HG03175 (cell line): ENCODE data around the gene JADE1.

Source experiments
- ATAC-seq: cut with Tn5 transposase; IDR thresholded peaks from one replicate; pipeline ENCODE4 v1.9.1; 2021; ENCODE audit warnings: mild to moderate bottlenecking, moderate library complexity; ENCODE audit not compliant: unreplicated experiment

Gene JADE1

DNA sequence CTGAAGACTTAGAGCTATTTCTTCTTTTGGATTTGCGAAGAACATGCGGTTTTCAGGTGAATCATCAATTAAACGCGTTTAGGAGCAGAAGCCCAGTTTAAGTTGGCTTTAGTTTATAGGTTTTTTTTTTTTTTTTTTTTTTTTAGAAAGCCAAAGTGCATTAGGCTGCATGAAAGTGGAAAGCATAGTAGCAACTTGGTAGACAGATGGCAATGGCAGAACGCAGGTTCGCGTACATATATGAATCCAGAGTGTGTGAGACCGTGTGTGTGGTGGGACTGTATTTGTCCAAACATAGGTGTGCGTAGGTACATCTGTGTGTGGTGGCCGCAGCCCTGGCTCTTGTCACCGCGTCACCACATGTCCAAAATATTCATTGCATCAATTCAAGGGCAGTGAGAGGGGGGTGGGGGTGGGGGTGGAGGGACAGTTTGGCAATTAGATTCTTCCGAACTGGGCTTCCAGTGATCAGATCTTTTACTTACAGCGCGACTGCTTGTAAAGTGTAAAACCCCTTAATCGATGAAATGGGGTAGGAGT lies 901 bp downstream of the JADE1 start:
- no peak for ATAC-seq

GRCh38 chr4:128810871-128811570 lies 1.5 kb downstream of the JADE1 start:
- ATAC-seq: peak; percentile 48

- peak; percentile 51 for ATAC-seq
These were observed 2.3 kb downstream of the JADE1 start for GRCh38 chr4:128811571-128812441.

GRCh38 chr4:128812442-128813235 lies 3.1 kb downstream of the JADE1 start:
- peak; percentile 14 for ATAC-seq

DNA sequence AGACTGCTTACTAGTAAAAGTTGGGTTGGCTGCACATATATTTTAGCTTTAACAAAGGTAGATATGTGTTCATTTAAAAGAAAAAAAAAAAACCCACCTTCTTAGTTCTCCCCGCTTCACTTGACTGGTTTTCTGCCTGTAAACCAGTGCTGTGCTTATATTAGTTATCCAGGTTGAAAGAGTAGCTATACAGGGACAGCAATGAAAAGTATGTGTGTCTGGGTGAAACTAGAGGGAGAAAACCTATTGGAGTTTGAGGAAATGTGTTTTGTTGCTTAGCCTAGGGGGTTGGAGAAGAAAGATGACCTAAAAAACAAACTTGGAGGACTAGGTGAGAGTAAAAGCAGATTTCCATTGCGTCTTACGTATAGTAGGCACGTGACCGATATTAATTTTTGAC lies 4.5 kb downstream of the JADE1 start:
- no peak for ATAC-seq

GRCh38 chr4:128818442-128818841 lies 8.9 kb downstream of the JADE1 start:
- no peak for ATAC-seq

DNA sequence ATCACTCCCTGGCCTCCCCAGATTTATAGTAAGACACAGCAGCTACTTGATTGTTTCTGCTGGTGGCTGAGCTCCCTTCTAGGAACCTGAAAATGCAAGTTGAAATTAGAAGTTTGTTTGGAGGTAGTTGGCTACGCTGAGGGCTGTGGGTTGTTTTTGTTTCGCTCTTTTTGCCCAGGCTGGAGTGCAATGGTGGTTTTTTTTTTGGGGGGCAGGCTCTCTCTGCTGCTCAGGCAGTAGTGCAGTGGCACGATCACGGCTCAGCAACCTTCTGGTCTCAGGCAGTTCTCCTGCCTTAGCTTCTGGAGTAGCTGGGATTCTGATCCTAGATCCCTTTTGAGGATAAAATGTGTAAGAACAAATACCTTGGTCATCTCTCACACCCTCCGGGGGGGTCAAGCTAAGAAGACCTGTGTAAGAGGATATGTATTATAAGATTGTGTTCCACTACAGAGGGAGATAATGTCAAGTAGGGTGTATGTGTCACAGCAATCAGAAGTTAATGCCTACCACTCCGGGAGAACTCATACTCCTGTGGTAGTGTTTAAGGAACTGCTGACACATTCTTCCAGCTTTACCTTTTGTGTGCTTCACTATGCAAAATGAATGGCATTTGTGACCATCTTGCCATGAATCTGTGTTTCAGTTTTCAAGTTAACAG lies 9.7 kb downstream of the JADE1 start:
- ATAC-seq: no peak

DNA sequence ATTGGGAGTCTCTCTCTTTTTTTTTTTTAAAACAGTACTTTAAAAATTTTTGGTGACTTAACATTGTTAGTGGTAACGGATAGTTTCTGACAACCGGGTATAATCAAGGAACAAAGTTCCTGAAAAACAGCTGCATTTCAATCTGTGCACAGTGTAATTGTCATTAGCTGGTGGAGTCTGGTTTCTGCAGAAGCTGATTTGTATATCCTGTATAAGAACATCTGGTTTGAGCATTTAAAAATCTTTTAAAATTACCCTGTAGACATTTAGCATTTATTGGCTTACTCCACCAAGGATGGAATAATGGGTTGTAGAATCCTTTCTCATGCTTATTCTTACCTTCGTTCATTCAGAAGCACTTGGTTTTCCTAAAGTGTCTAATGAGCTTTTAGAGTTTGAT lies 11.2 kb downstream of the JADE1 start:
- ATAC-seq: no peak

- ATAC-seq: no peak
These were observed 11.7 kb downstream of the JADE1 start for GRCh38 chr4:128821151-128821550.

DNA sequence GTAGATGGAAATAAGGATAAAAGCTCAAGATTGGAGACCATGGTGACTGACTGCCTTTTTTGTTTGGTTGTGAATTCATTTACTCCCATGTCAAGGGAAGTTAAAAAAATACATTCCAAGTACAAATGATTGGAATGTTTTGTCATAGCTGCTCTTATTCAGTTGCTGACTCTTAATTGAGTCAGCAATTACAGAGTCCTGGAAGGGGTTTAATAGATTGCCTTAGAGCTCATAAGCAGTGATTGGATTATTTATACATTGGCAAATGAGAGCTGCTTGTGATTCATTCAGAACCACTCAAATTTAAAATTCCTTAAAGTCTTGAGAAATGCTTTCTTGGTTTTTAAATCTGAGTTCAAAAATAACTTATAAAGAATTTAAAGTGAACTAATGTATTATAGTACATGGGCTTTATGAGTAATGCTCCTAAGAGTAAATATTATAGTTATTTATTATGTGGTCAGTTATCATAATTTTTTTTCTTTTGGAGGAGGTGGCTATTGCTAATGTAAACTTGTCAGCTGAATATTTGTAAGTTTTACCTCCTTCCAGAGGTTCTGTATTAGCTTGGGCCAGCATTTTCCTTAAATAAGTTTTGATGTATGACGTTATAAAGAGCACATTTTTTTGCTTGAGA lies 13.6 kb downstream of the JADE1 start:
- no peak for ATAC-seq

DNA sequence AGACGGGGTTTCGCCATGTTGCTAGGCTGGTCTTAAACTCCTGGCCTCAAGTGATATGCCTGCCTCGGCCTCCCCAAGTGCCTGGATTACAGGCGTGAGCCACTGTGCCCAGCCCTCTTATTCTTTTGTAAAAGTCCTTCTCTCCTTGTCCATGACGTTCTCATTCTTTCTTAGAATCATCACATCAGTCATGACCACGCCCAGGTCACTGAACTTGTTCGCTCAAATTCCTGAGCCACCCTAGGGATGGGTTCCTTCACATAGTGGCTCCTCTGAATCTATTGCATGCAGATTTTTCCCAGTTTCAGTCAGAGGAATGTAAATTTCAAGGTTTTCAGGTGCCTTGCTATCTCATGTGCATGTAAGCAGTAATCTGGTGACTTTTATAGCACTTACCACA lies 15.7 kb downstream of the JADE1 start:
- no peak for ATAC-seq

GRCh38 chr4:128827296-128827695 lies 17.8 kb downstream of the JADE1 start:
- ATAC-seq: peak; percentile 23

- no peak for ATAC-seq
These were observed 21.5 kb downstream of the JADE1 start for GRCh38 chr4:128830906-128831503.

DNA sequence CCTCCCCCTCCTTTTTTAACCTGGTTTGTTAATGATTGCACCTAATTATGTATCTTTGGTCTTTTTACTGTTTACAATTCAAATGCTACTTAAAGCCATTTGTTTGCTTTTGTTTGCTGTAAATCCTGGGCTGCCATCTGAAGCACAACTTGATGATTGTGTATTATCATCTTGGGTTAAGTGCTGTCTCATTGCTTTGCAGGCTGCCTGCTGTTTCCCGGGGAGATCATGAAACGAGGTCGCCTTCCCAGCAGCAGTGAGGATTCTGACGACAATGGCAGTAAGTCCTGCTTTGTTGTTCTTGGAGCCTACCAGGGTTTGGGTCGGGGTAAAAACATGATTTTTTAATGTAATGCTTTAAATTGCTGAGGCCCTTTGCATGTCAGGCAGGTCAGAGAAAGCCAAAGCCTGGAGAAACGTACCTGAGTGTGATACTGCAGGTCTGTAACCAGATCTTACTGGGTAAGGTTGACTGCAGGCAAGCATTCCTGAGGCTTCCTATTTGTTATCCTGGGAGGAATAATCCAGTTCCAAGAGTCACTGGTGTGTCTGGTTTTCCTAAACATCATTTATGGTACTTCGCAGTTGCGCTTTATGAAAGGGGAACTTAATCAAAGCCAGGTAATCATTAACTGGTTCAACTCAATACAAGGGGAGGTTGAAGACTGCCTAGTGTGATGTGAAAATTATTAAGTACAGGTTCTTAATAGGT lies 22.2 kb downstream of the JADE1 start:
- ATAC-seq: peak; percentile 74

DNA sequence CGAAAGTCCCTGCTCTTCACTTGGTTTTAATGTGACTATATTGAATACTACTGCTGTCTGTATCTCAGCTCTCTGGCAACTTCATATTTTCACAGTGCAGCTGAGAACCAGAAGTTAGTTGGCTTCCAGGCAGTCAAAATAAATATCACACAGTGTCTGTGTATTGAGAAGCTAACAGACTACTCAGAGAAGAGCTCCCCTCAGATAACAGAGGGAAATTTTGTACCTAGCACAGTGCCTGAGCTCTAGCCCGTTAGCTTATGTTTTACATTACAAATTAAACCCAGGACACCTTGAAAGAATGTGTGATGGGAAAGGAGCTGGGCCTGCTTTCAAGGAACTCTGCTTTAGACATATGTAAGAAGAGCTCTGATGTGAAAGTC lies 22.7 kb downstream of the JADE1 start:
- no peak for ATAC-seq

GRCh38 chr4:128835498-128836222 lies 26.2 kb downstream of the JADE1 start:
- no peak for ATAC-seq

GRCh38 chr4:128837198-128837597 lies 27.7 kb downstream of the JADE1 start:
- no peak for ATAC-seq

- peak; percentile 48 for ATAC-seq
These were observed 28.2 kb downstream of the JADE1 start for GRCh38 chr4:128837679-128838078.
